Mesangial cell (primary cell): ENCODE results near the gene TAS2R39. TPM values are rescaled to one million over a fixed set of nuclear protein-coding genes. Genes with fewer than 3 reads are reported as not detected.

Source experiments
- total RNA-seq: library from RNA; depleted of rRNA; stranded (reverse); fragments of >200 nt; gene quantifications from 2 replicates; pipeline ENCODE4 v1.2.3, GENCODE V29; 2015

TAS2R39 gene
- total RNA-seq: not detected in 2 replicates

DNA sequence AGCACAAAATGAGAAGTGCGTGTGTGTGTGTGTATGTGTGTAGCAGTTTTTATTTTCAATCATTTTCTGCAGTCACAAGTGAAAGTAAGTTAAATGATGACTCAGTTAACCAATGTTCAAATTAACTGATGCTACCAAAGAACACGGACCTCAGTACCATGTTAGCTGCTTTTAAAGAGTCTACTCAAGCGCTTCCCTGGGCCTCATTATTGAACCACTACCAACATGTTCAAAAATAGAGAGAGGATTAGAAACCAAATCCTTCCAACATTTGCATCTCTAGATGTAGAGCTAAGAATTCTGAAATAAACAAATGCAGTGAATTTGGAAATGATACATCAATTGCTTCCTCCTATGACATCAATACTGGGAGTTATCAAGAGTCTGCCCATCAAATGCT is at the start of gene TAS2R39:
TSS of gene TAS2R39 (plus strand) at position 396 of the 400 bp plus-strand sequence. CDS start at position 396, 0 bp downstream.

DNA sequence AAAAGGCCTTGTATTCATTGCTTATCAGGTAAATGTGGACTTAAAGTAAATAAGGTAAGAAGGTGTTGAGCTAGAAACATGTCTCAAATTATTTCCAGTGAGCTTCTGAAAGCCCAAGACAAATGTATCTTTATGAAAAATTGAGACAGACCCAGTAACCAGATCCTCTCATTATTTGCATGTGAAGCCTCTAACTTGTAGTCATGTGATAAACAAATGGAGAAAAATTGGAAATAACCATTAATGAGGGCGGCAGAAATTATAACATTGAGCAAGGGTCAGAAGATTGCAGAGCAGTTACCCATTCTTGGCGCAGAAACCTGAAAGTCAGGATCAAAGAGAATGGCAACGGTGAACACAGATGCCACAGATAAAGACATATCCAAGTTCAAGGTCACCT is 38.5 kb downstream of the TAS2R39 start, which contains the start of gene TAS2R40:
TSS of gene TAS2R40 (plus strand) at position 301 of the 400 bp plus-strand sequence. CDS start at position 343, 42 bp downstream.

Other genes with a start within 250 kb of the TAS2R39 start
- not detected in 2 replicates for gene TRPV5, start 249.7 kb upstream of the TAS2R39 start, total RNA-seq
- gene LLCFC1, start 243.9 kb upstream of the TAS2R39 start, total RNA-seq: not detected in 2 replicates
- gene KEL, start 221.1 kb upstream of the TAS2R39 start, total RNA-seq: 0.13 TPM in 1 of 2 replicates, not detected in the other
- gene OR9A2, start 156.3 kb upstream of the TAS2R39 start, total RNA-seq: not detected in 2 replicates
- gene OR6V1, start 131.1 kb upstream of the TAS2R39 start, total RNA-seq: not detected in 2 replicates
- not detected in 2 replicates for gene PIP, start 51.3 kb upstream of the TAS2R39 start, total RNA-seq
- not detected in 2 replicates for gene TAS2R40, start 38.6 kb downstream of the TAS2R39 start, total RNA-seq
- gene GSTK1, start 80.0 kb downstream of the TAS2R39 start, total RNA-seq: 125 and 234 TPM in 2 replicates
- 5.5 and 30.2 TPM in 2 replicates for gene TMEM139, start 101.5 kb downstream of the TAS2R39 start, total RNA-seq
- 16.2 and 17.8 TPM in 2 replicates for gene CASP2, start 104.9 kb downstream of the TAS2R39 start, total RNA-seq
- gene CLCN1, start 132.7 kb downstream of the TAS2R39 start, total RNA-seq: not detected in 2 replicates
- 0.33 and 2.2 TPM in 2 replicates for gene FAM131B, start 179.3 kb downstream of the TAS2R39 start, total RNA-seq
- 284 and 314 TPM in 2 replicates for gene ZYX, start 197.9 kb downstream of the TAS2R39 start, total RNA-seq
- gene EPHA1, start 225.4 kb downstream of the TAS2R39 start, total RNA-seq: 0.33 and 1.6 TPM in 2 replicates